DMS53 (cell line): ENCODE measurements around the gene CACNA1A.
A peak's percentile ranks its signal among the peaks of the same experiment; 100 is the strongest.
"Not testable (repeated sequence)": the region's sequence is repeated elsewhere in the genome, so short reads cannot be mapped to it uniquely, and the experiment has no call there.

Experiments
- DNase-seq: peaks from one replicate; lab custom pipeline; 2025; lab: John Stamatoyannopoulos, UW

The CACNA1A gene

GRCh38 chr19:13427273-13428051 lies 78.8 kb downstream of the CACNA1A start:
- no peak for DNase-seq

GRCh38 chr19:13425875-13426274 lies 80.4 kb downstream of the CACNA1A start:
- not testable (repeated sequence) for DNase-seq

- no peak for DNase-seq
Observed at GRCh38 chr19:13425151-13425550, 81.1 kb downstream of the CACNA1A start.

- peak; percentile 43 for DNase-seq
Observed at GRCh38 chr19:13420780-13421179, 85.5 kb downstream of the CACNA1A start.

GRCh38 chr19:13417054-13417453 lies 89.2 kb downstream of the CACNA1A start:
- no peak for DNase-seq

GRCh38 chr19:13411899-13412298 lies 94.4 kb downstream of the CACNA1A start:
- no peak for DNase-seq

- DNase-seq = no peak
Observed at GRCh38 chr19:13410946-13411345, 95.3 kb downstream of the CACNA1A start.

- DNase-seq = no peak
Observed at GRCh38 chr19:13408889-13409518, 97.3 kb downstream of the CACNA1A start.

GRCh38 chr19:13404236-13404635 lies 102.0 kb downstream of the CACNA1A start:
- DNase-seq = no peak

GRCh38 chr19:13401388-13401787 lies 104.9 kb downstream of the CACNA1A start:
- DNase-seq = peak; percentile 59

- DNase-seq = no peak
Observed at GRCh38 chr19:13400296-13400695, 106.0 kb downstream of the CACNA1A start.

GRCh38 chr19:13399746-13400145 lies 106.5 kb downstream of the CACNA1A start:
- DNase-seq = no peak

- no peak for DNase-seq
Observed at GRCh38 chr19:13398780-13399726, 107.2 kb downstream of the CACNA1A start.

- DNase-seq = no peak
Observed at GRCh38 chr19:13398182-13398581, 108.1 kb downstream of the CACNA1A start.

- DNase-seq = peak; percentile 6
Observed at GRCh38 chr19:13396250-13397080, 109.8 kb downstream of the CACNA1A start.

- no peak for DNase-seq
Observed at GRCh38 chr19:13382633-13382938, 123.7 kb downstream of the CACNA1A start.

GRCh38 chr19:13381827-13382632 lies 124.2 kb downstream of the CACNA1A start:
- DNase-seq = no peak

- DNase-seq = no peak
Observed at GRCh38 chr19:13376537-13376936, 129.7 kb downstream of the CACNA1A start.

GRCh38 chr19:13373599-13373998 lies 132.7 kb downstream of the CACNA1A start:
- no peak for DNase-seq

GRCh38 chr19:13370948-13371347 lies 135.3 kb downstream of the CACNA1A start:
- DNase-seq = no peak
